Loucy (cell line): Measurements from ENCODE around the gene TET3.

ENCODE experiments used
- H2AFZ ChIP-seq: fragments of 200-600 bp; sonication (generic); 2 replicates; pipeline ENCODE4 v1.6.0; 2016; ENCODE audit warnings: antibody characterized with exemption, mild to moderate bottlenecking, low read length, moderate library complexity
- H3F3A ChIP-seq: fragments of 200-600 bp; 2 replicates; pipeline ENCODE4 v1.6.0; 2016; ENCODE audit warnings: antibody characterized with exemption, low read depth, mild to moderate bottlenecking
- H3K27me3 ChIP-seq: fragments of 200-600 bp; sonication (generic); 2 replicates; pipeline ENCODE4 v1.6.1; 2014; ENCODE audit warnings: low read length, mild to moderate bottlenecking; ENCODE audit not compliant: insufficient read depth, poor library complexity, severe bottlenecking
- H3K36me3 ChIP-seq: fragments of 200-600 bp; sonication (generic); 2 replicates; pipeline ENCODE4 v1.6.1; 2016; ENCODE audit warnings: low read length; ENCODE audit not compliant: insufficient read depth
- H3K4me1 ChIP-seq: fragments of 200-600 bp; sonication (generic); 2 replicates; pipeline ENCODE4 v1.5.1; 2014; ENCODE audit warnings: low read length, mild to moderate bottlenecking; ENCODE audit not compliant: insufficient read depth, poor library complexity, severe bottlenecking
- H3K4me2 ChIP-seq: fragments of 200-600 bp; sonication (generic); 2 replicates; pipeline ENCODE4 v1.6.0; 2014; ENCODE audit warnings: antibody characterized with exemption, low read length, low read depth, mild to moderate bottlenecking; ENCODE audit not compliant: poor library complexity, severe bottlenecking
- H3K4me3 ChIP-seq: fragments of 200-600 bp; sonication (generic); 2 replicates; pipeline ENCODE4 v1.5.1; 2014; ENCODE audit warnings: low read length, mild to moderate bottlenecking, mixed read lengths; ENCODE audit not compliant: poor library complexity, severe bottlenecking
- H3K79me2 ChIP-seq: fragments of 200-600 bp; sonication (generic); 2 replicates; pipeline ENCODE4 v1.6.1; 2014; ENCODE audit warnings: low read length; ENCODE audit not compliant: insufficient read depth
- H3K9ac ChIP-seq: fragments of 200-600 bp; sonication (generic); 2 replicates; pipeline ENCODE4 v1.6.0; 2014; ENCODE audit warnings: mild to moderate bottlenecking, low read depth, low read length, moderate library complexity; ENCODE audit not compliant: poor library complexity, severe bottlenecking
- H3K9me2 ChIP-seq: fragments of 200-600 bp; sonication (generic); replicated peaks from 2 replicates; pipeline ENCODE4 v1.6.1; 2016; ENCODE audit warnings: low read depth, low read length, mixed read lengths
- H3K9me3 ChIP-seq: fragments of 200-600 bp; sonication (generic); 2 replicates; pipeline ENCODE4 v1.6.1; 2014; ENCODE audit warnings: mild to moderate bottlenecking, antibody characterized with exemption, low read length, low read depth; ENCODE audit not compliant: insufficient read depth
- H4K20me1 ChIP-seq: fragments of 200-600 bp; sonication (generic); 2 replicates; pipeline ENCODE4 v1.6.0; 2014; ENCODE audit warnings: antibody characterized with exemption, low read length, mild to moderate bottlenecking; ENCODE audit not compliant: insufficient read depth, poor library complexity, severe bottlenecking
- CTCF ChIP-seq: fragments of 200-600 bp; sonication (generic); conservative IDR thresholded peaks from 2 replicates; pipeline ENCODE4 v1.5.1; 2014; ENCODE audit warnings: mild to moderate bottlenecking, antibody characterized with exemption, low read length
- EZH2phosphoT487 ChIP-seq: fragments of 200-600 bp; IDR thresholded peaks from 2 replicates; pipeline ENCODE4 v1.6.1; 2018; ENCODE audit warnings: antibody characterized with exemption, mild to moderate bottlenecking, moderate library complexity, borderline replicate concordance

The TET3 gene

GRCh38 chr2:73942664-73943063, 42.0 kb upstream of the TET3 start:
- Histone ChIP-seq H3K79me2 (peaks cover 32% of the 10 kb centered on the region), H3K9me3 (no peaks in the 10 kb centered on the region), H3K4me1 (peaks cover 8% of the 10 kb centered on the region), H3K4me3 (no peak overlapping the region), H4K20me1 (peaks cover 58% of the 10 kb centered on the region), H3K9ac (no peak overlapping the region), H3K36me3 (peaks cover 30% of the 10 kb centered on the region; the same call in 1 of the 2 replicates), H3K9me2 (no peaks in the 10 kb centered on the region), H3F3A (no peaks in the 10 kb centered on the region), H3K27me3 (no peaks in the 10 kb centered on the region), H3K4me2 (no peak overlapping the region), H2AFZ (no peak overlapping the region)
- TF ChIP-seq EZH2phosphoT487, result no peak
- TF ChIP-seq CTCF, result no peak

- Histone ChIP-seq H3K36me3 (peaks cover 49% of the 10 kb centered on the region; the same call in 1 of the 2 replicates), H2AFZ (no peak overlapping the region), H3F3A (no peaks in the 10 kb centered on the region), H3K9me2 (no peaks in the 10 kb centered on the region), H4K20me1 (peaks cover 41% of the 10 kb centered on the region), H3K4me1 (no peaks in the 10 kb centered on the region), H3K9ac (no peak overlapping the region), H3K27me3 (no peaks in the 10 kb centered on the region), H3K9me3 (no peaks in the 10 kb centered on the region), H3K4me3 (no peak overlapping the region), H3K79me2 (peaks cover 24% of the 10 kb centered on the region), H3K4me2 (no peak overlapping the region)
- no peak for TF ChIP-seq CTCF
- no peak for TF ChIP-seq EZH2phosphoT487
Observed at GRCh38 chr2:73944714-73945113, 40.0 kb upstream of the TET3 start.

GRCh38 chr2:73946215-73946614, 38.5 kb upstream of the TET3 start:
- no peak overlapping the region for H3K4me3 ChIP-seq
- H2AFZ ChIP-seq, result no peak overlapping the region
- H3K9me3 ChIP-seq, result no peaks in the 10 kb centered on the region
- no peaks in the 10 kb centered on the region for H3K27me3 ChIP-seq
- no peaks in the 10 kb centered on the region for H3K9me2 ChIP-seq
- peaks cover 20% of the 10 kb centered on the region for H3K79me2 ChIP-seq
- no peak overlapping the region for H3K4me2 ChIP-seq
- H4K20me1 ChIP-seq, result peaks cover 29% of the 10 kb centered on the region
- peaks cover 64% of the 10 kb centered on the region; the same call in 1 of the 2 replicates for H3K36me3 ChIP-seq
- H3F3A ChIP-seq, result no peaks in the 10 kb centered on the region
- H3K9ac ChIP-seq, result no peak overlapping the region
- TF ChIP-seq CTCF (no peak), EZH2phosphoT487 (no peak)
- H3K4me1 ChIP-seq, result no peaks in the 10 kb centered on the region
